RPMI7951 (cell line): ENCODE measurements around the gene TBC1D14. TPM values are rescaled to one million over a fixed set of nuclear protein-coding genes. Genes with fewer than 3 reads are reported as not detected.
"Not testable (repeated sequence)": the region's sequence is repeated elsewhere in the genome, so short reads cannot be mapped to it uniquely, and the experiment has no call there.

Source experiments
- DNase-seq: peaks from one replicate; pipeline ENCODE4 v3.0.0-alpha.2; 2012; ENCODE audit warnings: low read depth
- total RNA-seq: library from RNA; depleted of rRNA; stranded (reverse); fragments of >200 nt; shearing (Covaris generic); gene quantifications from 2 replicates; pipeline ENCODE4 v1.2.3, GENCODE V29; 2014

The TBC1D14 gene
- total RNA-seq, 1 experiment from 2014 or later, result 23.3 TPM

- no peak for DNase-seq
Observed at GRCh38 chr4:6971536-6972374, 62.1 kb downstream of the TBC1D14 start.

GRCh38 chr4:6972375-6972650, 62.7 kb downstream of the TBC1D14 start:
- DNase-seq, result no peak

- peak; percentile 72 for DNase-seq
Observed at GRCh38 chr4:6972911-6973310, 63.3 kb downstream of the TBC1D14 start.

DNA sequence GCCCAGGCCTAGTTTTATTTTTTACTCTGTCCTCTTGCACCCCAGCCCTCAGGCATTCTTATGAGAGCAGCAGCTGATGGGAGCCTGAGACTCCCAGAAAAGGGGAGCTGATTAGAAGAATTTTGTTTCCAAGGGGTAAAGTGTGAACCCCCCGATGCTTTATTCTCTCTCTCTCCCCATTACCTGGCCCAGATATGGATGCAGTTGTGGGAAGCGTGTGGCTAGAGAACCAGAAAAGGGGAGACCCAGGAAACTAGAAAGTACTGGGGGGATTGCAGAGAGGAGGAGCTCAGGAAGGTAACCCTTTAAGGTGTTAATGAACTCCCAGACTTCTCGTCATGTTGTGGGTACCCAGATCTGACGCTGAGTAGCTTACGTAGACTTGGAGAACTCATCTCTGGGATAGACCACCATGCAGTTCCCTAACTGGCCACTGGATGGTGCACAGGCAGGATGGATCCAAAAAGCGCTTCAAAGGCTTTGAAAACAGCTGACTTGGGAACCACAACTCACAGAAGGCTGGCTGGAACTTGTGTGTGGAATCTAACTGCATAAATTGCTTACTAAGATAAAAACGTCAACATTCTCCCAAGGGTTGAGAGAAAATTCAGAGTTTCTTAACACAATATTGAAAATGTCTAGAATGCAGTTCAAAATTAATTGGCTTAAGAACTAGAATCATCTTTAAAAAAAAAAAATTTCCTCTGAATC, 64.7 kb downstream of the TBC1D14 start:
- DNase-seq, result peak; percentile 80

DNA sequence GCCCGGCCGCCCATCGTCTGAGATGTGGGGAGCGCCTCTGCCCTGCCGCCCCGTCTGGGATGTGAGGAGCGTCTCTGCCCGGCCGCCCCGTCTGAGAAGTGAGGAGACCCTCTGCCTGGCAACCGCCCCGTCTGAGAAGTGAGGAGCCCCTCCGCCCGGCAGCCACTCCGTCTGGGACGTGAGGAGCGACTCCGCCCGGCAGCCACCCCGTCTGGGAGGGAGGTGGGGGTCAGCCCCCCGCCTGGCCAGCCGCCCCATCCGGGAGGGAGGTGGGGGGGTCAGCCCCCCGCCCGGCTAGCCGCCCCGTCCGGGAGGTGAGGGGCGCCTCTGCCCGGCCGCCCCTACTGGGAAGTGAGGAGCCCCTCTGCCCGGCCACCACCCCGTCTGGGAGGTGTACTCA, 68.2 kb downstream of the TBC1D14 start:
- not testable (repeated sequence) for DNase-seq

GRCh38 chr4:6983544-6984142, 74.0 kb downstream of the TBC1D14 start:
- DNase-seq, result no peak

GRCh38 chr4:6984612-6985425, 75.2 kb downstream of the TBC1D14 start:
- no peak for DNase-seq

GRCh38 chr4:6986072-6986780, 76.6 kb downstream of the TBC1D14 start:
- peak; percentile 76 for DNase-seq

DNA sequence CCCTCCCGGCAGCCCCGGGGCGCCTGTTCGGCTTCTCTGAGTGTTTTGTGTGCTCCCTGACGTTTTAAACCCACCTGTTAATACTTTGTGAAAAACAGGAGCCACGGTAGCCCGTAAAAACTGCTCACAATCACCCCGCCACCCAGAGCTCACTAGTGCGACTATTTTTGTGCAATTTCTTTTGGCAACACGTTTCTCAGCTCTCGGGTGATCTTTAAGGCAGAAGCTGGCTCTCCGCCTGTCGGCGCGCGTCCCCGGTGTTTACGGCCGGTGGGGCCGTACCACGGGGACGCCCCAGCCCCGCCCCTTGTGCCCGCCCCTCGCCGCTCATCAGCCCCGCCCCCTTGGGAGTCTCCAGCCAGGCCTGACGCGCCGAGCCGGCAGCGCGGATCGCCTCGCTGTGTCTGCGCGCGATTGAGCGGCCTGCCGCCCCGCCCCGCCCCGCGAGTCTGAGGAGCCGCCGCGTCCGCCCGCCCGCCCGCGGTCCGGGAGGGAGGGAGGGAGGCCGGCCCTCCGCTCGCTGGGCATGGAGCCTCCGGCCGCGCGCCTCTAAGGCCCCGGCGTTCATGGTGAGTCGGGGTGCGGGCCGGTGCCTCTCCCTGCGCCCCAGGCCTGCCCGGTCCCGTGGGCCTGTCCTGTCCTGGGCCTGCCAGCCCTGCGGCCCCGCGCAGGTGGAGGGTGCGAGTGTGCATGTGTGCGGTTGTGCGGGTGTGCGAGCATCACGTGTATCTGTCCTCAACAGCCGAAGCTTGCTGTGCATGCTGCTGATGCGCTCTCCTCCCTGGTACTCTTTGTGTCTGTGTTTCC, 77.4 kb downstream of the TBC1D14 start:
- DNase-seq, result peak; percentile 89

DNA sequence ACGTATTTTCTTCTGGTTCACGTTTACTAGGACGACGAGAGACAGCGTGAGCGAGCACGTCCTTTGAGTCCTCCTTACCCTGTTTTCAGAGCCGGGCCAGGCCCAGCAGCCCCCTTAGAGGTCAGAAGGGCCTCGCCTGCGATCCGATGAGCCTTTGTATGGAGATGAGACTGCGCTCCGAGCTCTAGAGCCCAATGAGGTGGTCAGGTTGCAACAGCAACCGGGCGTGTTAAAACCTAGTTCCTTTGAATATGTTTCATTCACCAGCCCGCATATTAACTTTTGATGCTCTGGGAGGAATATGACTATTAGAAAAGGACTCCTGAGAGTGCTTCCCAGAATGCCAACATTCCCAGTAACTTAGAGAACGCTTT, 77.9 kb downstream of the TBC1D14 start:
- no peak for DNase-seq

DNA sequence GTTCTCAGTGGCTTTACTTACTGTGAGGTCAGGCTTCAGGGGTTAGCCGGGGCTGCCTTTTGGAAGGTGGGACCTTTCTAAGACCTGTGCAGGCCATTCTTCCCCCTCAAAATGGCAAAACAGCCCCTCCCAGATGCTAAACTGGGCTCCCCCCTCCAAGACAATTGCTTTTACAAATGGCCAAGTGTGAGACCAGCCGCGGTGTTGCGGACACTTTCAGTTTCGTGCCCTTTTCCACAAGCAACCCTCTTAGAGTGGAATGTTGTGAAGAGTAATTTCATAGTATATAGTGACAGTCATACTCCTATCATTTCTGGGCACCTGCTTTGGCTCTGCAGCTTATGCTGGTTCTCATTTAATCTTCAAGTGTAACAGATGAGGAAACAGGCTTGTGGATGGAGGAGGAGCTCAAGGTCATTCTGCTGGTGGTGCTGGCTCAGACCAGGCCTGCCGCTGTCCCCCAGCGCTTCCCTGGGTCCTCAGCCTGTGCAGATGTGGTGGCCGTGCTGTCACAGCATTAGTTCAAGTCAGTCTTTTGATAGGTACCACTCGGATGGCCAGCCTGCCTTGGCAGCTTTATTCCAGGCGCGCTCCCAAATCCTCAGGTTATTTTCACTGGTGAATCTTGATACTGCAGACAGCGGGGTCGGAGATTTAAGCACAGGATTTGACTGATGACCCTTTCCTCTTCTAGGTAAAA, 78.5 kb downstream of the TBC1D14 start:
- no peak for DNase-seq

- no peak for DNase-seq
Observed at GRCh38 chr4:6989331-6989923, 79.8 kb downstream of the TBC1D14 start.

DNA sequence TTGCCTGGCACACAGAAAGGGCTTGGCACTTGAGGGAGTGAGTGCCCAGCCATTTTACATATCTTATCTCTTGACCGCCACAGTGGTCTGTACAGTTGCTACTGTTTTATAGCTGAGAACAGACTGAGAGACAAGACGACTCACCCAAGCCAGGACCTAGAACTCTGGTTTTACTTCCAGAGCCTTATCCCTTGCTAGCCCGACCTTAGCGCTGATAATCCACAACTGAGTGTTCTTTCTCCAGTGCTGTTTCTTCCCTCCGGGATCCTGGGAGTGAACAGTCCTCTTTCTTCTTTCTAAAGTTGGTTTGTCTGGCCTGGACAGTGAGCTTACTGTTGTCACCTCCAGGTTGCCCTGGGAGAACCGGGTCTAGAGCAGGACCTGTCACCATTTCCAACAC, 81.0 kb downstream of the TBC1D14 start:
- DNase-seq, result no peak

DNA sequence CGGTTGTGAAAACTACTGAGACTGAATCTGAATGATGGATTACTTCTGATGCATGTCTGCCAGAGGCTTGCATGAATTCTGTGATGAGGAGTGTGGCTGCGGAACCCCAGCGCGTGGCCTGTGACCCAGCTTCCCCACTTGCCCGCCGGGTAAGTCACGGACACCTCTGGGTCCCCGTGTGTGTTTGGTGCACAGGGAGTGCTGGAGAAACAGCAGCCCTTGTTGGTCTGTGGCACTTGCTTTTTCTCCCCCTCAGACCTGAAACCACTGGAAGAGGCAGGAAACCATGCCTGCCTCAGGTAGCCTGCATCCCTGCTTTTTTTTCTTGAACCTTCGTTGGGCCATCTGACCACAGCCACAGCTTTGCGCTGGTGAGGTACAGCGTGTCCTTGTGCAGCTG, 81.6 kb downstream of the TBC1D14 start:
- DNase-seq, result no peak

DNA sequence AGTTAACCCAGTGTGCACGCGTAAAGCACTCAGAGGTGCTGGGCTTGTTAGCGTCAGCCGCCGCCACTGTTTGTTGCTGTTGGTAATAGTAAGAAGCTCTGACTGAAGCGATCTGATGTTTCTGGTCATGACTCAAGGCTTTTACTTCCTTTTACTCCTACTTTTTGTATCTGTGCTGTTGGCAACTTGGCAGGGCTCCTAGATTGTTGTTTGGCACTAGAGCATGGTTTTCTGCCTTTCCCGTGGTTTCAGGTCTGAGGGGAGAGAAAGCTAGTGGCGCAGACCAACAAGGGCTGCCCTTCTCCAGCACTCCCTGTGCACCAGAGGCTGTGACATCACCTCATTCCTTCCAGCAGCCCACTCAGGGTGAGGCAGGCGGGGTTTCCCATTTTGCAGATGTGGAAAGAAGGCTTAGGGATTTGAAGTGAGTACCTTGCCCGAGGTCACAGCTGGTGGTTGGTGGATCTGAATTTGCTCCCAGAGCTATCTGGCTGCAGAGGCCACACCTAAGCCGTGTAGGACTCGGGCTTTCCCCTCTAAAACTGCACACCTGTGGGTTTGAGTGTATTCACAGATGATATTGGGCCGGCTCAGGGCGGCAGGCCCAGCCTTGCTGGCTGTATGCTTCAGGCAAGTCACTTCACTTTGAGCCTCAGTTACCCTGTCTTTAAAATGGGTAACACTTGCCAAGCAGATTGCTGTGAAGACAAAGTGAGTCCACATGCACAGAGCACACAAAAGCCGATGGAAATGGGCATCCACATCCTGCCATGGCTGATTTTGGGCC, 82.3 kb downstream of the TBC1D14 start:
- peak; percentile 95 for DNase-seq

GRCh38 chr4:6992728-6993677, 83.4 kb downstream of the TBC1D14 start:
- DNase-seq, result no peak

DNA sequence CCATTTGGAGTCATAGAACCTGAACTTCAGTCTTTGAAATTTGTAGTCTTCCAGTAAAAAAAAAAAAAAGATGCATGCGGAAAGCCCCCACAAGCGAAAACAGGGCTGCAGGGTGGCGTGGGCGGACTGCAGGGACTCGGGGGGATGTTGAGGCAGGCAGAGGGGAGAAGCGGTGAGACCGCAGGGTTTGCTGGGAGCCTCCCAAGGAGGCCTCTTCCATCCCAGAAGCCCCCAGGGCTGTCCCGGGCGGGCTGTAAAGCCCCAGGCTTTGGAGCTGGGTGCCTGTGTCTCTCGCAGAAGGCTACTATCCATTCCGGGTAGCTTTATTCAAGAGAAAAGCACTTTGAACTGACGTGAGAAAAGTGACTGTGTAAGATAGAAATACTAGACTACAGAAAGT, 86.9 kb downstream of the TBC1D14 start:
- DNase-seq, result no peak
